ENCODE results near the gene TRIM27. TPM values are rescaled to one million over a fixed set of nuclear protein-coding genes. Genes with fewer than 3 reads are reported as not detected.

Gene TRIM27
- total and polyA plus RNA-seq, 4 donors = 34.8 to 81.9 (median 46.1) TPM

DNA sequence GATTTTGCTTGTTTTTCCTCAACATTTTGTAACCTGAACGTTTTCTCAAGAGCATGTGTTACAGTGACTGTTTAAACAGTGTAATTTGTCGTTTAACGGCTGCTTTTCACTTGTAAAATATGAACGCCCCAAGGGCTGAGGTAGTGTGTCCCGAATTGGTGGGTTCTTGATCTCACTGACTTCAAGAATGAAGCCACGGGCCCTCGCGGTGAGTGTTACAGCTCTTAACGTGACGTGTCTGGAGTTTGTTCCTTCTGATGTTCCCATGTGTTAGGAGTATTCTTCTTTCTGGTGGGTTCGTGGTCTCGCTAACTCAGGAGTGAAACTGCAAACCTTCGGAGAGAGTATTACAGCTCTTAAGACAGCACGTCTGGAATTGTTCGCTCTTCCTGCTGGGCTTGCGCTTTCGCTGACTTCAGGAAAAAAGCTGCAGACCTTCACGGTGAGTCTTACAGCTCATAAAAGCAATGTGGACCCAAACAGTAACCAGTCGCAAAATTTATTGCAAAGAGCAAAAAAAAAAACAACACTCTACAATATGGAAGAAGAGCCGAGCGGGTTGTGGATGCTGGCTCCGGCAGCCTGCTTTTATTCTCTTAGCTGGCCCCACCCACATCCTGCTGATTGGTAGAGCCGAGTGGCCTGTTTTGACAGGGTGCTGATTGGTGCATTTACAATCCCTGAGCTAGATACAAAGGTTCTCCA, 25.1 kb upstream of the TRIM27 start:
- Histone ChIP-seq H3K27me3 (ENCODE audit: control insufficient read depth in 3 of 3, insufficient read depth in 3 of 3, low read length in 2 of 3) (peaks cover 0 to 12% (median 3%) of the 10 kb centered on the region in 3 donors), H3K36me3 (ENCODE audit: control insufficient read depth in 4 of 4, insufficient read depth in 4 of 4, low read length in 4 of 4) (no peaks in the 10 kb centered on the region), H3K4me1 (ENCODE audit: control insufficient read depth in 5 of 5, insufficient read depth in 5 of 5, low read length in 5 of 5) (peaks cover 0 to 6% (median 0%) of the 10 kb centered on the region in 5 donors), H3K4me3 (no peak overlapping the region), H3K27ac (ENCODE audit: low read depth in 1 of 2, low read length in 1 of 2) (no peak overlapping the region), H3K9ac (ENCODE audit: insufficient read depth in 1 of 2, low read length in 2 of 2) (no peak overlapping the region), H3K9me3 (ENCODE audit: control insufficient read depth in 4 of 4, insufficient read depth in 3 of 4, low read length in 3 of 4) (no peaks in the 10 kb centered on the region)
- TF ChIP-seq CTCF (IDR thresholded peaks at IDR 0.05; ENCODE audit: control extremely low read depth, extremely low read depth) = no peak
- ATAC-seq (ENCODE audit: insufficient read depth, low FRiP score) (no peak), DNase-seq (no peak)
- 79 to 90% methylated on average over 23 of the region's 23 CpGs for WGBS, 2 donors

DNA sequence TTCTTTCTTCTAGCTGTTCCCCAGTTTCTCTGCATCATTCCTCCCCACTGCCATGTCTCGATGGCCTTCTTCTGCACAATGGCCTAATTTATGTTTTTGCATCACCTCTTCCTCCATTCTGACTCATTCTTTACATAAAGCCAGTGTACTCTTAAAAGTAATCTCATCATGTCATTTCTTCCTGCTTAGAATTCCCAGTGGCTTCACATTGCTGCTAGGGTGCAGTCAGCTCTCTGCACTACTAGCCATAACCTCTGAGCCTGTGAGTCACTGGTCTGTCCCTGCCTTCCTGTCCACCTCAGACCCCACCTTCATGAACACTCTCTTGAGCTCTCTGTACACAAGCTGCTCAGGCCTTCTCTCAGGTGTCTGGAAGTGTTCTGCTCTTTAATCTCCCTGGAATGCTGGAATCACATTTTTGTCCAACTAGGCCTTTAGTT, 24.1 kb upstream of the TRIM27 start:
- H3K27me3 ChIP-seq (ENCODE audit: control insufficient read depth in 3 of 3, insufficient read depth in 3 of 3, low read length in 2 of 3) = peaks cover 0 to 5% (median 0%) of the 10 kb centered on the region in 3 donors
- H3K9me3 ChIP-seq (ENCODE audit: control insufficient read depth in 4 of 4, insufficient read depth in 3 of 4, low read length in 3 of 4) = no peaks in the 10 kb centered on the region
- 88 to 95% methylated on average over 1 of the region's 1 CpG for WGBS, 2 donors
- no peak overlapping the region for H3K4me3 ChIP-seq
- no peak for TF ChIP-seq CTCF (IDR thresholded peaks at IDR 0.05; ENCODE audit: control extremely low read depth, extremely low read depth)
- DNase-seq (no peak), ATAC-seq (ENCODE audit: insufficient read depth, low FRiP score) (no peak)
- no peaks in the 10 kb centered on the region for H3K36me3 ChIP-seq (ENCODE audit: control insufficient read depth in 4 of 4, insufficient read depth in 4 of 4, low read length in 4 of 4)
- peaks cover 0 to 11% (median 0%) of the 10 kb centered on the region in 5 donors for H3K4me1 ChIP-seq (ENCODE audit: control insufficient read depth in 5 of 5, insufficient read depth in 5 of 5, low read length in 5 of 5)
- H3K27ac ChIP-seq (ENCODE audit: low read depth in 1 of 2, low read length in 1 of 2) = no peak overlapping the region
- no peak overlapping the region for H3K9ac ChIP-seq (ENCODE audit: insufficient read depth in 1 of 2, low read length in 2 of 2)

GRCh38 chr6:28947067-28947765, 23.4 kb upstream of the TRIM27 start:
- 75 to 83% methylated on average over 6 of the region's 6 CpGs for WGBS, 2 donors
- ATAC-seq (ENCODE audit: insufficient read depth, low FRiP score) = no peak
- no peak for DNase-seq
- Histone ChIP-seq H3K9ac (ENCODE audit: insufficient read depth in 1 of 2, low read length in 2 of 2) (no peak overlapping the region), H3K27me3 (ENCODE audit: control insufficient read depth in 3 of 3, insufficient read depth in 3 of 3, low read length in 2 of 3) (peaks cover 0 to 6% (median 0%) of the 10 kb centered on the region in 3 donors), H3K4me3 (no peak overlapping the region), H3K36me3 (ENCODE audit: control insufficient read depth in 4 of 4, insufficient read depth in 4 of 4, low read length in 4 of 4) (no peaks in the 10 kb centered on the region), H3K4me1 (ENCODE audit: control insufficient read depth in 5 of 5, insufficient read depth in 5 of 5, low read length in 5 of 5) (peaks cover 0 to 11% (median under 1%) of the 10 kb centered on the region in 5 donors), H3K9me3 (ENCODE audit: control insufficient read depth in 4 of 4, insufficient read depth in 3 of 4, low read length in 3 of 4) (no peaks in the 10 kb centered on the region), H3K27ac (ENCODE audit: low read depth in 1 of 2, low read length in 1 of 2) (no peak overlapping the region)
- no peak for TF ChIP-seq CTCF (IDR thresholded peaks at IDR 0.05; ENCODE audit: control extremely low read depth, extremely low read depth)
